Measurements from ENCODE around the gene CIB2.

CIB2 gene

DNA sequence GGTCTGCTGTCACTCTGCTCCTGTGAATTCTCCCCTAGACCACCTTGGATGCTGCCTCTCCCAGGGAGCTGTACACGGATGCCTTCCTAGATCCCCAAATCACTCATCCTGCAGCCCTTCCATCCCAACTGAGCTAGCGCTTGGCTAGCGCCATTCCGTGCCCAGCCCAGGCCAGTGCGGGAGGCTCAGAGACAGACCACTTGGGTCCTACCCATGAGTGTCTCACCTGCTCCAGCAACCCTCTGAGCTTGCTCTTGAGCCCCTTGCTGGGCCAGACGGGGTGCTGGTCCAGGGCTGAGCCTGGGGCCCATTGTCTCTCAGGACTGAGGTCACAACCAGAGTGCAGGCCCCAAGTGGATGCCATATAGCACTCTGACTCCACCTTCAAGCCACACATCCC is 21.1 kb downstream of the CIB2 start:
- no peaks in the 10 kb centered on the region for H3K9me3 ChIP-seq (ENCODE audit: low read length)
- H3K27me3 ChIP-seq (ENCODE audit: insufficient read depth, low read length) = no peaks in the 10 kb centered on the region
- H3K4me3 ChIP-seq (ENCODE audit: low read length) = no peak overlapping the region
- peaks cover 2% of the 10 kb centered on the region for H3K4me1 ChIP-seq (ENCODE audit: insufficient read depth, low read length)
- H2AFZ ChIP-seq (ENCODE audit: low read depth, low read length) = no peak overlapping the region
- no peaks in the 10 kb centered on the region for H3K36me3 ChIP-seq (ENCODE audit: insufficient read depth, low read length)

DNA sequence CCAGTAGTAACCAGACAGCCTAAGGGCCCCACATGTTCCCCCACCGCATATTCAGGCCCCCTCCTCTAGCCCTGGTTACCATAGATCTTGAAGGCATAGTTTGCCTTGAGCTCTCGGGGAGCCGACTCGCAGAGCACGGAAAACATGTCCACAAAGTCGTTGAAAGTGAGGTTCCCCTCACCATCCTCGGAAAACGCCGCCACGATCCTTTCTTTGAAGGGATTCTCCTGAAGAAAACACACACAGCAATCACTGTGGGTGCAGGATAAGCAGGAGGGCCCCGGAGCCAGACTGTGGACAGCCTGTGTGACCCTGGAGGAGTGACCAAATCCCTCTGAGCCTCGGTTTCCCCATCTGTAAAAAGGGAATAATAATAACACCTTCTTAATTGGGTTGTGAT is 22.1 kb downstream of the CIB2 start:
- H3K4me3 ChIP-seq (ENCODE audit: low read length) = no peak overlapping the region
- H3K27me3 ChIP-seq (ENCODE audit: insufficient read depth, low read length) = no peaks in the 10 kb centered on the region
- no peaks in the 10 kb centered on the region for H3K9me3 ChIP-seq (ENCODE audit: low read length)
- no peaks in the 10 kb centered on the region for H3K36me3 ChIP-seq (ENCODE audit: insufficient read depth, low read length)
- H3K4me1 ChIP-seq (ENCODE audit: insufficient read depth, low read length) = peaks cover 2% of the 10 kb centered on the region
- no peak overlapping the region for H2AFZ ChIP-seq (ENCODE audit: low read depth, low read length)

DNA sequence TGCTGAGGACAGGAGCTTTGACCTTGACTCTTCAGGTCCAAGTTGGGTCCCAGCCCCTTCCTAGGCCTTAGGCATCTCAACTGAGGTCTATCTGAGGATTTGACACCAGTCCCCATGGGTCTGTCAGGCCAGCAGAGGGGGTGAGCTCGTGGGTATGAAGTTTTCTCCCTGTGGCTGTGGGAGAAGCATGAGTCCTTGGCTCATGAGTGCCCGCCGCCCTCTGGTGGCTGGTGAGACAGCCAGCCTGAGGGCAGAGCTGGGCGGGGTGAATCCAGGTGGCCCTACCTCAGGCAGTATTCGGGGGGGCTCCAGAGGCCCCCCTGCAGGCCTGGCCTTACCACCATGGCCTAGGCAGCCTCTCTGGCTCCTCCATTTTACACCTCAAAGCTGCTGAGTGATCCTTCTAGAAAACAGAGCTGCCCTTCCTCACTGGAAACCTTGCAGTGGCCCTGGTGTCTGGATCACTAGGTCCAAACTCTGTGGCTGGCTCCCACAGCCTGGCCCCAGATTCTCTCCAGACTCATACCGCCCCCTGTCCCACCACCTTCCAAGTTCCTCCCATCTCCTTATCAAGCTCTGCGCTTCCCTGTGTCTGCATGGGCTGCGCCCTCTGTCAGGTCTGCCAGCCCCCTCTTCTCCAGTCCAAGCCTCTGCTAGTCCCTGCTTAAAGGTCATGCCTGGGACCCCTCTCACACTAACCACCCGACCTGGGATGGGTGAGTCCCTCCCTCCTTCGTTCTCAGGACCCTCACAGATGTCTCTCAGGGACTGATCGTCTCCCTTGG is 22.8 kb downstream of the CIB2 start:
- Histone ChIP-seq H3K36me3 (ENCODE audit: insufficient read depth, low read length) (no peaks in the 10 kb centered on the region), H3K4me3 (ENCODE audit: low read length) (no peak overlapping the region), H3K4me1 (ENCODE audit: insufficient read depth, low read length) (no peaks in the 10 kb centered on the region), H3K27me3 (ENCODE audit: insufficient read depth, low read length) (no peaks in the 10 kb centered on the region), H2AFZ (ENCODE audit: low read depth, low read length) (no peak overlapping the region), H3K9me3 (ENCODE audit: low read length) (no peaks in the 10 kb centered on the region)

DNA sequence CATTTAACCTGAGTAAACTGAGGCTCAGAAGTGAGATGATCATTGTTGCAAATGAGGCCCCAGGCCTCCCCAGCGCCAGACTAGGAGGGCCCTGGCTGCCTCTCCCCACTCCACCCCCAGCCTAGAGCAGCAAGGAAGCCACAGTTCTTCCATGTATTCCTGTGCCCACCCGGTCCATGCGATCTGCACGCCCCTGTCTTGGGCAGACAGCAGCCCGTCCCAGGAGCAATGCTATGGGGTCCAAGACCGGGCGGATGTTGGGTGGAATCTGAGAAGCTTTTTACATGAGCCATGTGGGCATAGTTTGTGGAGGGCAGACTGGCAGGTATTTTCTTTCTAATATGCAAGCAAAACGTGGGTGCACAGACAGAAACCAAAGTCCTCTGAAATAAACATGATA is 23.8 kb downstream of the CIB2 start:
- H2AFZ ChIP-seq (ENCODE audit: low read depth, low read length) = no peak overlapping the region
- no peaks in the 10 kb centered on the region for H3K36me3 ChIP-seq (ENCODE audit: insufficient read depth, low read length)
- no peaks in the 10 kb centered on the region for H3K27me3 ChIP-seq (ENCODE audit: insufficient read depth, low read length)
- no peak overlapping the region for H3K4me3 ChIP-seq (ENCODE audit: low read length)
- no peaks in the 10 kb centered on the region for H3K4me1 ChIP-seq (ENCODE audit: insufficient read depth, low read length)
- H3K9me3 ChIP-seq (ENCODE audit: low read length) = no peaks in the 10 kb centered on the region

DNA sequence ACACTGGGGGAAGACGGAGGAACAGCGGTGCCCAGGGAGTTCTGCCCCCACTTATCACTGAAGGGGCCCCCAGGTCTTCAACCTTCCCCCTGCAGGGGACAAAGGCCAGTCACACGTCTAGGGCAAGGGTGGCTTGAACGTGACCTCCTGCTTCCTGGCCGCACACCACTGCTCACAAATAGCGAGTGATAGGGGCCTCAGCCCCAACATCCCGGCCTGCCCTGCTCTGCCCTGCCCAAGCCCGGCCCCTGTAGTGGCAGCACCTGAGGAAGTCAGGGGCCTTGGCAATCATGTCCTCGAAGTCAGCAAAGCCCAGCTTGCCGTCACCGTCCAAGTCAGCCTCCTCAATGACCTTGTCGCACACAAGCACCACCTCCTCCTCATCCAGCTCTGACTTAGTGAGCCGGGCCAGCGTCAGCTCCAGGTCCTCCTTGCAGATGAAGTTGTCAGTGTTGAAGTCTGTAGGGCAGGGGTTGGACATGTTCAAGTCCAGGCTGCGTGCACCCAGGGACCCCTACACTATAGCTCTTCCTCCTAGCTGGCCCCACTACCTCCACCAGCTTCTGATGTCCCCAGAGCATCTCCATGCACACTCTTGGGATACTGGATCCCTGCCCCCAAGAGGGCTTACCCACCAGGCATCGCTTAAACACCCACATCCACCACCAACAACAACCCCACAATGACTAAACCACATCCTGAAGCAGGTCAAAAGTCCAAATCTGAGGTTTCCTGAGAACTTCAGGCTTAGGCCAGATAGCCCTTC is 25.6 kb downstream of the CIB2 start:
- H3K36me3 ChIP-seq (ENCODE audit: insufficient read depth, low read length) = no peaks in the 10 kb centered on the region
- H3K4me1 ChIP-seq (ENCODE audit: insufficient read depth, low read length) = no peaks in the 10 kb centered on the region
- no peaks in the 10 kb centered on the region for H3K9me3 ChIP-seq (ENCODE audit: low read length)
- no peak overlapping the region for H3K4me3 ChIP-seq (ENCODE audit: low read length)
- no peaks in the 10 kb centered on the region for H3K27me3 ChIP-seq (ENCODE audit: insufficient read depth, low read length)
- no peak overlapping the region for H2AFZ ChIP-seq (ENCODE audit: low read depth, low read length)

DNA sequence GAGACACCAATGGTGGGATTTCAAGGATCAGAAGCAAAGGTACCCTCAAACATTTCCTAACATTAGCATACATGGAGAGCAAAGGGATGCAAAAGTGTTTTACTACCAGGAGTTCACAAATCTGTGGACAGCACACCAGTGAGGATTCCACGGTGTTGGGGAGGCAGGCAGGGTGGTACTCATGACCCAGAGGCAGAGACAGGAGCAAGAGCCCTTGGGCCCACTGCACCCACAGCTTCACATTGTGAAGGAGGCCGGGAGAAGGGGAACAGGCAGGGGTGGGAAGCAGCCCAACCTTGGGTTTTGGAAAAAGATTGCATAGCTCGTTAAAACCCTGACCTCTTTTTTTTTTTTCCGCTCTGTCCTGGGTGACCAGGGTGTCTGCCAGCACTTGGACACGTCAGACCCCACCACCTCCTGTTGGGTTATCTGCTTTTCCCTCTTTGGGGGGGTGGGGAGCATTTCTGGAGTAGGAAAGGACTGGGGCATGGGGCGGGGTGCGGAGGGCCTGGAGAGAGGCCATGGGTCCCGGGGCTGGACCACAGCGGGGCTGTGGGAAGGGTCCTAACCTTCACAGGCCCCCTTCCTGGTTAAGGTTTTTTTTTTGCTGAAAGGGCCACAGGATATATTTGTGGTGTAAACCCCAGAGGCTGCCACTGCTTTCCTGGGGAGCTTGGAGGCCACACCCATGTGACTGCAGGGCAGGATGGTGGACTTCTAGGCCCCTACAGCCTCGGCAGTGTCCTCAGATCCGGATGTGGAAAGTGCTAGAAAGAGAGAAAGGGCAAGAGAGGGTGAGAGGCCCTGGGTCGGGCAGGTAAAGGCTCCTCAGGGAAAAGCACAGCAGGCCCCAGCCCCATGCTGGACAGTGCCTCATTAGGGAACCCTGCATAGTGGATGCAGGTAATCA is 26.4 kb downstream of the CIB2 start:
- no peaks in the 10 kb centered on the region for H3K27me3 ChIP-seq (ENCODE audit: insufficient read depth, low read length)
- no peaks in the 10 kb centered on the region for H3K36me3 ChIP-seq (ENCODE audit: insufficient read depth, low read length)
- H3K4me3 ChIP-seq (ENCODE audit: low read length) = no peak overlapping the region
- H3K4me1 ChIP-seq (ENCODE audit: insufficient read depth, low read length) = no peaks in the 10 kb centered on the region
- H3K9me3 ChIP-seq (ENCODE audit: low read length) = no peaks in the 10 kb centered on the region
- no peak overlapping the region for H2AFZ ChIP-seq (ENCODE audit: low read depth, low read length)

DNA sequence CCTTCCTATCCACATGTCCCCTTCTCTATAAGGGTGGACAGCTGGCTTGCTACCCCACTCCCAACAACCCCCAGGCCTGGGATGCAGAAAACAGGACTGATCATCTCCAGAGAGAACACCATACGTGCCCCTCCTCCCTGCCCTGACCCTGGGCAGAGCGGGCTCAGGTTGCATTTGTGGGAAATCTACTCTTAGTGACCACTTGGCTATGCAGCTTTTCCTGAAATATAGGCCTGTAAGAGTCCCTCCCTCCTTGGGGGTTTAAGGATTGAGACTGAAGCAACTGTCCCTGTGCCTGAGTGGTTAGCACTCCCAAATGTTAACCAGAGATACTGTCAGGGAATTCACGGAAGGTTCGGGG is 27.1 kb downstream of the CIB2 start:
- Histone ChIP-seq H3K36me3 (ENCODE audit: insufficient read depth, low read length) (no peaks in the 10 kb centered on the region), H3K9me3 (ENCODE audit: low read length) (no peaks in the 10 kb centered on the region), H3K4me1 (ENCODE audit: insufficient read depth, low read length) (no peaks in the 10 kb centered on the region), H3K27me3 (ENCODE audit: insufficient read depth, low read length) (no peaks in the 10 kb centered on the region), H2AFZ (ENCODE audit: low read depth, low read length) (no peak overlapping the region), H3K4me3 (ENCODE audit: low read length) (no peak overlapping the region)

DNA sequence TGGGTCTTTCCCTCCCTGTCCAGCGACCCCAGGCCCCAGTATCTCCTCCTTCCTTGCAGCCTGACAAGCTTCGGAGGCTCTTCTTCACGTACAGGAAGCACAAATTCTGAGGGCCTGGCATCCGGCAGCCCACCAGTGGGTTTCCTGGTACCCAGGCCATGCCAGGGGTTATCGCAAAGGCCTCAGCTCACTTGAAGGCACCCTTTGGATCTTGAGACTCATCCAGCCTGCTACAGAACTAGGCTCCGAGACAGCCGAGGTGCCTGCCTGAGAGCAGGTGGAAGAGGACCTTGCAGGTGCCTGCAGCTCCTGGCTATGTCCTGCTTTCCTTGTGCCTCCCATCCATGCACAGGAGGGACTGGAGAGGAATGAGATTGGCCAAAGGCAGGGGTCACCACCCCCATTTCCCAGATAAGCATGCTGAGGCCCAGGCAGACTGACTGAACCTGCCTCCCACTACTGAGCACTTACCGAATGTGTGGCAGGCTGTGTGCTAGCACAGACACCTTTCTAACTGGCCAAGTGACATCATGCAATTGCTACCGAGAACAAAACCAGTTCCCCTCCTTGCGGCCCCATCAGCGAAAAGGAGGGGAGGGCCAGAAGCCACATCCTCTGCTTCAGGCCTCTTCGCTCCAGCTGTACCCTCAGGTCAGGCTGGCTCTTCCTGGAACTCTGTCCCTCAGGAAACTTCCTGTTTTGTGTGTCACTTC is 27.7 kb downstream of the CIB2 start:
- Histone ChIP-seq H3K27me3 (ENCODE audit: insufficient read depth, low read length) (no peaks in the 10 kb centered on the region), H3K4me3 (ENCODE audit: low read length) (no peak overlapping the region), H3K4me1 (ENCODE audit: insufficient read depth, low read length) (no peaks in the 10 kb centered on the region), H3K36me3 (ENCODE audit: insufficient read depth, low read length) (no peaks in the 10 kb centered on the region), H2AFZ (ENCODE audit: low read depth, low read length) (no peak overlapping the region), H3K9me3 (ENCODE audit: low read length) (no peaks in the 10 kb centered on the region)

DNA sequence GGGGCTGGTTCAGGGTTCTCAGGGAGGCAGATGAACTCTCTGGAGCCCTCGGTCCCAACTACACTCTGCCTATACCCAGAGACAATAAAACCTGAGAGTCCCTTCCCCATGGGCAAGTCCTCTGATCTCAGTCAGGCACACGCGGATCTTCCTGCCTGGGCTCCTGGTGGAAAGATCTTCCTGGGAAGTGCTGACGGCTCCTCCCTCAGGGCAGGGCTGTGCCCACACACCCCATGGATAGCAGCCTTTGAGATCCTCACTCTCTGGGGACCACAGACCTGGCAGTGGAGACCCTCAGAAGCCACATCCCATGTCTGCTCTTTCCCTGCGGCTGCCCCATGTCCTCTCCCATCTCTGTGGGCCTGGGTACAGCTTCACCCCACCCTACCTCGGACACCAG is 28.5 kb downstream of the CIB2 start:
- Histone ChIP-seq H3K4me3 (ENCODE audit: low read length) (no peak overlapping the region), H2AFZ (ENCODE audit: low read depth, low read length) (no peak overlapping the region), H3K27me3 (ENCODE audit: insufficient read depth, low read length) (no peaks in the 10 kb centered on the region), H3K9me3 (ENCODE audit: low read length) (no peaks in the 10 kb centered on the region), H3K36me3 (ENCODE audit: insufficient read depth, low read length) (no peaks in the 10 kb centered on the region), H3K4me1 (ENCODE audit: insufficient read depth, low read length) (no peaks in the 10 kb centered on the region)

DNA sequence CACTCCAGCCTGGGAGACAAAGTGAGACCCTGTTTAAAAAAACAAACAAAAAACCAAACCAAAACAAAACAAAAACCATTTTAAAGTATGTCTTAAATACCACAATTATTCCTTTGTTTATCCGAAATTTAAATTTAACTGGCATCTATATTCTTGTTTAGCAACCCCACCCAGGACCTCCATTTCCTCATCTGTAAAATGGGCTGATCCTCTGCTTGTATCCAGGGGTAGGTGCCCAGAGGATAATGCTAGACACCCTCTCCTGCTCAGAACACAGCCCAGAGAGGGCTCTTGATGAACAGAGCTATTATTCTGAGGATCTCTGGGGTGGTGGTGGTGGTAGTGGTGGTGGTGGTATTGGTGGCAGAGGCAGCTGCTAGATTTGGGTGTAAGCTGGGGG is 29.0 kb downstream of the CIB2 start:
- Histone ChIP-seq H3K27me3 (ENCODE audit: insufficient read depth, low read length) (no peaks in the 10 kb centered on the region), H2AFZ (ENCODE audit: low read depth, low read length) (no peak overlapping the region), H3K9me3 (ENCODE audit: low read length) (no peaks in the 10 kb centered on the region), H3K36me3 (ENCODE audit: insufficient read depth, low read length) (no peaks in the 10 kb centered on the region), H3K4me3 (ENCODE audit: low read length) (no peak overlapping the region), H3K4me1 (ENCODE audit: insufficient read depth, low read length) (no peaks in the 10 kb centered on the region)

DNA sequence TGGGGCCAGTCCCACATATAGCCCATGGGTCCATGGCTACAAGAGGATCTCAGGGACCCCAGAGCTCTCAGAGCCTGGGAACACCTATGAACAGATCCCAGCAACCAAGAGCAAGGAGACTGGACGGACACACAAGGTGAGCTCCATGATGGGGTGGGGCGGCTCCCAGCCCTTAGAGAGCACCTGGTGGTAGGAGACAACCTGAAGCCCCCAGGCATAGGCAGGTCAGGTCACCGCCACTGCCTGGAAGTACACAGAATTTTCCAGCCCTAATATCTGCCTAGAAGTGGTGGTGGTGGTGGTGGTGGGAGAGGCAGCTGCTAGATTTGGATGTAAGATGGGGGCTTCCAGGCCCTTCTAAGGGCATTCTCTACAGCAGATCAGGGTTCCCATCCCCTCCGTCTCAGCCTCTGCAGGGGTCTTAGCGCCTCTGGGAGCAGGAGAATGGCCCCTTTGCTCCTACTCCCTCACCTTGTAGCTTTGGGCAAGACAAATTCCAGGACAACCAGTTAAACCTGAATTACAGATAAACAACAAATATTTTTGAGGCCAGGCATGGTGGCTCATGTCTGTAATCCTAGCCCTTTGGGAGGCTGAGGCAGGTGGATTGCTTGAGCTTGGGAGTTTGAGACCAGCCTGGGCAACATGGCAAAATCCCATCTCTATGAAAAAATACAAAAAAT is 29.7 kb downstream of the CIB2 start:
- no peaks in the 10 kb centered on the region for H3K9me3 ChIP-seq (ENCODE audit: low read length)
- no peak overlapping the region for H2AFZ ChIP-seq (ENCODE audit: low read depth, low read length)
- no peak overlapping the region for H3K4me3 ChIP-seq (ENCODE audit: low read length)
- H3K4me1 ChIP-seq (ENCODE audit: insufficient read depth, low read length) = no peaks in the 10 kb centered on the region
- H3K27me3 ChIP-seq (ENCODE audit: insufficient read depth, low read length) = no peaks in the 10 kb centered on the region
- H3K36me3 ChIP-seq (ENCODE audit: insufficient read depth, low read length) = no peaks in the 10 kb centered on the region

DNA sequence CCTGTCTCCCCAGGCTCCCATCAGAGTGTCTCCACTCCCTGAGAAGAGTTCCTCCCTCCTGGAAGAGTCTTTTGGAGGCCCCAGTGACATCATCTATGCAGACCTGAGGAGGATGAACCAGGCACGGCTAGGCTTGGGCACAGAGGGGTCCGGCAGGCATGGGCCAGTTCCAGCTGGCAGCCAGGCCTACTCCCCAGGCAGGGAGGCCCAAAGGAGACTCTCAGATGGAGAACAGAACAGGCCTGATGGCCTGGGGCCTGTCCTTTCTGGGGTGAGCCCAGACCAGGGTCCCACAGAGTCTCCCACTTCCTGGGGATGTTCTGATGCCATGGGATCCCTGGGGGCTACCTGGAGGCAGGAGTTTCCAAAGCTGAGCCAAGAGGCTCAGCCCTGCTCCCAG is 30.4 kb downstream of the CIB2 start:
- Histone ChIP-seq H3K36me3 (ENCODE audit: insufficient read depth, low read length) (no peaks in the 10 kb centered on the region), H3K4me3 (ENCODE audit: low read length) (no peak overlapping the region), H3K9me3 (ENCODE audit: low read length) (no peaks in the 10 kb centered on the region), H2AFZ (ENCODE audit: low read depth, low read length) (no peak overlapping the region), H3K4me1 (ENCODE audit: insufficient read depth, low read length) (no peaks in the 10 kb centered on the region), H3K27me3 (ENCODE audit: insufficient read depth, low read length) (no peaks in the 10 kb centered on the region)
